Stimulated activated CD4-positive, alpha-beta T cell treated with anti-CD3 and anti-CD28 coated beads, Interleukin-4, amount 100 ng/mL, for 4 hours (primary cell): ENCODE measurements around the gene ZBTB14.

ENCODE experiments used
- DNase-seq, 2 experiments: peaks; one replicate each; pipeline ENCODE4 v3.0.0-alpha.2; 2020

The ZBTB14 gene

GRCh38 chr18:5287854-5288253, 7.7 kb downstream of the ZBTB14 start:
- no peak for DNase-seq

- no peak for DNase-seq
Observed at GRCh38 chr18:5286525-5286924, 9.0 kb downstream of the ZBTB14 start.

- DNase-seq = no peak
Observed at GRCh38 chr18:5285326-5285725, 10.2 kb downstream of the ZBTB14 start.

GRCh38 chr18:5284808-5285207, 10.7 kb downstream of the ZBTB14 start:
- no peak for DNase-seq

- no peak for DNase-seq
Observed at GRCh38 chr18:5282770-5283169, 12.8 kb downstream of the ZBTB14 start.

GRCh38 chr18:5276947-5277346, 18.6 kb downstream of the ZBTB14 start:
- DNase-seq = no peak

- no peak for DNase-seq
Observed at GRCh38 chr18:5275872-5276271, 19.7 kb downstream of the ZBTB14 start.

GRCh38 chr18:5268874-5269273, 26.7 kb downstream of the ZBTB14 start:
- DNase-seq = no peak

- DNase-seq = no peak
Observed at GRCh38 chr18:5266721-5267120, 28.8 kb downstream of the ZBTB14 start.

GRCh38 chr18:5253910-5254309, 41.6 kb downstream of the ZBTB14 start:
- no peak for DNase-seq

GRCh38 chr18:5251117-5251516, 44.4 kb downstream of the ZBTB14 start:
- no peak for DNase-seq

GRCh38 chr18:5250603-5251002, 44.9 kb downstream of the ZBTB14 start:
- no peak for DNase-seq

GRCh38 chr18:5244941-5245340, 50.6 kb downstream of the ZBTB14 start:
- DNase-seq = no peak

GRCh38 chr18:5239447-5239846, 56.1 kb downstream of the ZBTB14 start:
- no peak for DNase-seq
